K562 (cell line): ENCODE measurements around the gene GIT2. TPM values are rescaled to one million over a fixed set of nuclear protein-coding genes. Genes with fewer than 3 reads are reported as not detected.
A peak's percentile ranks its signal among the peaks of the same experiment; 100 is the strongest.

Source experiments
- BDP1 ChIP-seq: IDR thresholded peaks from 3 replicates; pipeline ENCODE4 v1.6.1; 2011; ENCODE audit not compliant: insufficient read length, insufficient read depth
- BHLHE40 ChIP-seq: IDR thresholded peaks from 2 replicates; pipeline ENCODE4 v1.6.1; 2011; ENCODE audit warnings: low read length, improper control_type of control experiment
- HDAC8 ChIP-seq: fragments of 450-650 bp; IDR thresholded peaks from 2 replicates; pipeline ENCODE4 v1.6.1; 2016; ENCODE audit warnings: mild to moderate bottlenecking, missing genetic modification characterization, moderate library complexity, missing compliant biosample characterization
- HEY1 ChIP-seq: fragments of 250-450 bp; sonication (Bioruptor Pico); IDR thresholded peaks from 2 replicates; pipeline ENCODE4 v1.5.0; 2020; ENCODE audit warnings: mild to moderate bottlenecking, moderate library complexity, borderline replicate concordance
- MAZ ChIP-seq, 2 experiments: fragments of 450-650 bp in 1 of 2; sonication (generic) in 1 of 2; formaldehyde crosslinking; IDR thresholded peaks in 1 of 2; conservative IDR thresholded peaks in 1 of 2; 2 replicates each; pipeline versions ENCODE4 v1.4.0 to v1.5.0; 2020; ENCODE audit warnings: mild to moderate bottlenecking in 1 of 2, missing genetic modification reagents in 1 of 2
- NR3C1 ChIP-seq: sonication (generic); formaldehyde crosslinking; IDR thresholded peaks from 2 replicates; pipeline ENCODE4 v1.8.1; 2022; ENCODE audit warnings: missing genetic modification reagents
- NUFIP1 ChIP-seq: fragments of 450-650 bp; IDR thresholded peaks from 2 replicates; pipeline ENCODE4 v1.6.1; 2018; ENCODE audit not compliant: partially characterized antibody
- SAFB ChIP-seq: fragments of 200-400 bp; formaldehyde crosslinking; IDR thresholded peaks from 2 replicates; pipeline ENCODE4 v1.6.1; 2017; ENCODE audit warnings: low read depth, low read length, borderline replicate concordance
- SNAPC5 ChIP-seq: fragments of 250-450 bp; sonication (Bioruptor Pico); IDR thresholded peaks from 2 replicates; pipeline ENCODE4 v1.8.0; 2021; ENCODE audit warnings: moderate library complexity, mild to moderate bottlenecking, inconsistent platforms
- SRSF7 ChIP-seq: fragments of 200-400 bp; formaldehyde crosslinking; optimal IDR thresholded peaks from 2 replicates; pipeline ENCODE3; 2017; ENCODE audit warnings: mild to moderate bottlenecking, low read depth, low read length
- ZBTB33 ChIP-seq: sonication (generic); formaldehyde crosslinking; IDR thresholded peaks from 2 replicates; pipeline ENCODE4 v1.8.1; 2023; ENCODE audit warnings: mild to moderate bottlenecking, missing genetic modification reagents
- ZBTB8A ChIP-seq: fragments of 450-650 bp; IDR thresholded peaks from 2 replicates; pipeline ENCODE4 v1.6.1; 2018; ENCODE audit warnings: mild to moderate bottlenecking, moderate library complexity; ENCODE audit not compliant: partially characterized antibody
- ZNF143 ChIP-seq: sonication (generic); formaldehyde crosslinking; IDR thresholded peaks from 2 replicates; pipeline ENCODE4 v1.9.0; 2022; ENCODE audit warnings: mild to moderate bottlenecking, missing genetic modification reagents
- ZNF146 ChIP-seq: IDR thresholded peaks from one replicate; pipeline ENCODE4 v1.6.1; 2018; ENCODE audit warnings: missing compliant biosample characterization; ENCODE audit not compliant: unreplicated experiment
- ZNF384 ChIP-seq: IDR thresholded peaks from 2 replicates; pipeline ENCODE4 v1.6.1; 2012; ENCODE audit warnings: low read depth, low read length, improper control_type of control experiment
- ZNF830 ChIP-seq: fragments of 250-450 bp; sonication (Bioruptor Pico); IDR thresholded peaks from 2 replicates; pipeline ENCODE4 v1.5.0; 2021; ENCODE audit warnings: mild to moderate bottlenecking
- polyA plus RNA-seq, 8 experiments: library from polyadenylated mRNA; depleted of rRNA in 4 of 8; stranded (reverse) in 5 of 8; unstranded in 3 of 8; fragments of >200 nt; fragmentation: Nextera tagmentation in 2 of 8; fragmentation: Illumina TruSeq in 1 of 8; extraction: Ambion mirVana in 2 of 8; extraction: Trizol in 1 of 8; gene quantifications; 2 replicates each; pipeline versions ENCODE4 v1.2.1 to v1.2.3, GENCODE V29; 2011 to 2014; ENCODE audit warnings: inconsistent platforms in 1 of 8, missing spikeins in 1 of 8
- total RNA-seq, 7 experiments: library from RNA; depleted of rRNA in 6 of 7; stranded (reverse); fragments of >200 nt in 6 of 7; fragmentation: Illumina TruSeq in 2 of 7; extraction: Trizol in 2 of 7; gene quantifications; 2 replicates each; pipeline versions ENCODE4 v1.2.1 to v1.2.3, GENCODE V29; 2011 to 2021; ENCODE audit warnings: low replicate concordance in 1 of 7

Gene GIT2
- total and polyA plus RNA-seq, 9 of the 15 experiments (the other 6 are each of a cell fraction or from before 2014, with no cell fraction given) = 4.0 to 30.4 (median 23.5) TPM

GRCh38 chr12:109899783-109900751 is 96.1 kb downstream of the GIT2 start, which contains the start of gene TCHP (continued):
- TF ChIP-seq HEY1 (CRISPR knock-in tag) (no peak), BDP1 (no peak), BHLHE40 (peak; percentile 36), ZNF146 (no peak), ZNF384 (0 out of 2 replicates have a peak, but pooled peaks have one; percentile 32), NR3C1 (no peak), ZBTB8A (no peak), MAZ (CRISPR knock-in tag; conservative IDR thresholded peaks at IDR 0.05 in 1 of 2, IDR thresholded peaks at IDR 0.05 in 1 of 2) (peak; percentile 66 to 71), ZNF830 (no peak), HDAC8 (tag) (no peak), NUFIP1 (no peak), ZBTB33 (CRISPR knock-in tag) (no peak), ZNF143 (CRISPR knock-in tag) (peak; percentile 31; the same call in 1 of the 2 replicates), SAFB (no peak), SNAPC5 (CRISPR knock-in tag) (no peak), SRSF7 (no peak)
